NCI-H146 (cell line): ENCODE data around the gene FAM3C.

Experiments used
- DNase-seq: peaks from one replicate; lab custom pipeline; 2025; lab: John Stamatoyannopoulos, UW

FAM3C gene

DNA sequence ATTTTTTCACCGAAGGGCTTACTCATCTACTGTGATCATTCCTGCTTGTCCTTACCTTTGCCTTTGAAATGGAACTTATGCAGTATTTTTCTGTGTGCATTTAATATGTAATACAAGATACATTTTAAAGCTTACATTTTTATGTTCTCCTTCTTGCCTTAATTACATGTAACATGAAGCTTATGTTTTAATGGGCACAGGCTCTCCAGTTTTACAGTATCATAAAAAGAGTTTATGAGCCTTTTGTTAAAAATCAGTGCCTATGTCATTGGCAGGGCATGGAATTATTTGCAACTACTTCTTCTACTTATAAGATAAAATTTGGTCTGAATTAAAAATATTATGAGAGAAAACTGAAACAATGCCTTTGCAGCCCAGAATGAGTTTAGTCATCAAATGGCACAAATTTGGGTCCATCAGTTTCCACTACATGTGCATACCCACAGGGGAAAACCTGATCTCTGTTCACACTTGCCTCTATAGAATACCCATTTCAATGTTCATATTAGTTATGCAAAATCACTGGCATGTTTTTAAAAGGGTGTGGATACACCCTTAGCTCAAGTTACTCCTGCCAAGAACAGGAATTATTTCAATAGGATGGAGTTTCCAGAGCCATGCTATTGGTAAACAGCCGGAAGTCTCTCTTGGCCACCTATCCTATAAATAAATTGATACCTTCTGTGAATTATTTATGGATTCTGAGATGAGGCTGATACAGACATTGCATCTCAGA lies 95.3 kb downstream of the FAM3C start:
- no peak for DNase-seq
